Type B pancreatic cell (in vitro differentiated cells): ENCODE data around the gene FCHSD2. TPM values are rescaled to one million over a fixed set of nuclear protein-coding genes. Genes with fewer than 3 reads are reported as not detected.

Experiments
- DNase-seq: peaks from one replicate; pipeline ENCODE4 v3.0.0; 2021; ENCODE audit warnings: mixed read lengths; ENCODE audit not compliant: unreplicated experiment; ENCODE audit errors: extremely low spot score
- H3K27ac Mint-ChIP-seq: 2 replicates; pipeline ENCODE4 v1.8.0; 2021; ENCODE audit warnings: mild to moderate bottlenecking, mixed read lengths
- H3K27me3 Mint-ChIP-seq: 2 replicates; pipeline ENCODE4 v1.8.0; 2021; ENCODE audit warnings: mixed read lengths
- H3K36me3 Mint-ChIP-seq: 2 replicates; pipeline ENCODE4 v1.8.0; 2021; ENCODE audit warnings: mixed read lengths
- H3K4me1 Mint-ChIP-seq: one replicate; pipeline ENCODE4 v1.8.0; 2021; ENCODE audit warnings: mixed read lengths; ENCODE audit not compliant: unreplicated experiment
- H3K4me3 Mint-ChIP-seq: 2 replicates; pipeline ENCODE4 v1.8.0; 2021; ENCODE audit warnings: mild to moderate bottlenecking, mixed read lengths
- H3K9me3 Mint-ChIP-seq: 2 replicates; pipeline ENCODE4 v1.8.0; 2021; ENCODE audit warnings: mixed read lengths
- total RNA-seq: library from RNA; stranded (reverse); gene quantifications from 2 replicates; pipeline ENCODE4 v1.2.1, GENCODE V29; 2021; ENCODE audit warnings: low replicate concordance
- TF ChIP-seq, protein P1 (sequence below): fragments of 200-600 bp; sonication (generic); conservative IDR thresholded peaks from 2 replicates; pipeline ENCODE4 v1.5.0; 2021; ENCODE audit warnings: antibody characterized with exemption, mild to moderate bottlenecking

Gene FCHSD2
- total RNA-seq, 1 donor from 2014 or later, result 30.8 TPM

DNA sequence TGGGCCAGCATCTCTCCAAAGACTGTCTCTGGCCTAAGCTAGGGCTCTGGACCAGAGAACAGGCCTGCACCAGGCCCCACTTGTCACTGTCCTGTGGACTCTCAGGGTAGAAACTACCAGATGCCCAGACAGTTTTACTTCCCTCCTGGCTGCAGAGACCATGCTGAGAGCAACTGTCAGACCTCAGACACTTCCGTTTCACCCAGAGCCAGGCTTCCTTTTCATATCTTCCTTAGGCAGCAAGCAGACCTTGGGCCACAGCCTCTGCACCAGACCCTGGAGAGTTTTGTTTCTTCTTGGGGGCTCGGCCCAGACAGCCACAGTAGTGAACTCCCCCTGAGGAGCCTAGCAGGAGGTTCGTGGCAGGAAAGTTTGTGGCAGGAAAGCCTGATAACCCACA is 12.1 kb upstream of the FCHSD2 start:
- Mint-ChIP-seq H3K27me3 (no peaks in the 10 kb centered on the region), H3K36me3 (no peaks in the 10 kb centered on the region), H3K4me3 (no peak overlapping the region), H3K4me1 (peaks cover 32% of the 10 kb centered on the region), H3K27ac (no peak overlapping the region), H3K9me3 (no peaks in the 10 kb centered on the region)
- no peak for DNase-seq
- TF ChIP-seq, protein P1, sequence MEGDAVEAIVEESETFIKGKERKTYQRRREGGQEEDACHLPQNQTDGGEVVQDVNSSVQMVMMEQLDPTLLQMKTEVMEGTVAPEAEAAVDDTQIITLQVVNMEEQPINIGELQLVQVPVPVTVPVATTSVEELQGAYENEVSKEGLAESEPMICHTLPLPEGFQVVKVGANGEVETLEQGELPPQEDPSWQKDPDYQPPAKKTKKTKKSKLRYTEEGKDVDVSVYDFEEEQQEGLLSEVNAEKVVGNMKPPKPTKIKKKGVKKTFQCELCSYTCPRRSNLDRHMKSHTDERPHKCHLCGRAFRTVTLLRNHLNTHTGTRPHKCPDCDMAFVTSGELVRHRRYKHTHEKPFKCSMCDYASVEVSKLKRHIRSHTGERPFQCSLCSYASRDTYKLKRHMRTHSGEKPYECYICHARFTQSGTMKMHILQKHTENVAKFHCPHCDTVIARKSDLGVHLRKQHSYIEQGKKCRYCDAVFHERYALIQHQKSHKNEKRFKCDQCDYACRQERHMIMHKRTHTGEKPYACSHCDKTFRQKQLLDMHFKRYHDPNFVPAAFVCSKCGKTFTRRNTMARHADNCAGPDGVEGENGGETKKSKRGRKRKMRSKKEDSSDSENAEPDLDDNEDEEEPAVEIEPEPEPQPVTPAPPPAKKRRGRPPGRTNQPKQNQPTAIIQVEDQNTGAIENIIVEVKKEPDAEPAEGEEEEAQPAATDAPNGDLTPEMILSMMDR, result no peak

DNA sequence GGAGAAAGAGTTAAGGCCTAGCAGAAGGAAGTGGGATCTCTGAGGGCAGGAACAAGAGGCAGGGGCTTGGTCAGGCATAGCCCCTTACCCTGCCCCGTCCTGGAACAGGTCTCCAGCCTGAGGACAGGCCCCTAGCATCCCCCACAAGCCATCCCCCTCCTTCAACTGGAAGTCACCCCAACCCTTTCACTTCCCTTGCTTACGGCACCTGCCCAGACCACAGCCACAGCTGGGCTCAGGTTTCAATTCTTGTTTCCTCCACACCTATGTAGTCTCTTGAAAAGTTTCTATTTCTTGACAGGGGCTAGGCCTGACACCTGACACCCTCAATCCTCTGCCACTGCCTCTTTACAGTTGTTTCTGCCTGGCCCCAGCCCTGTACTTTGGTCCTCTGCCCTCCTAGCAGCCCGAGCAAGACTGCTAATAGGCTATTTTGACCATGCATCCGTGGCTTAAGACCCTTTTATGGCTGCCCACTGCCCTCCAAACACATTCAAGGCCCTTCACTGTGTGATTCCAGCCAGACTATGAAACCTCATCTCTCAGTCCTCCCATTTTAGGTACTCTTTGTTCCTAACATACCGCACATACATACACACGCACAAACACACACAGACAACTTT is 10.9 kb upstream of the FCHSD2 start:
- H3K4me3 Mint-ChIP-seq, result no peak overlapping the region
- DNase-seq, result no peak
- no peaks in the 10 kb centered on the region for H3K27me3 Mint-ChIP-seq
- H3K36me3 Mint-ChIP-seq, result no peaks in the 10 kb centered on the region
- H3K9me3 Mint-ChIP-seq, result no peaks in the 10 kb centered on the region
- H3K27ac Mint-ChIP-seq, result peak overlapping the region; percentile 83
- peaks cover 22% of the 10 kb centered on the region for H3K4me1 Mint-ChIP-seq
- TF ChIP-seq, protein P1, result no peak

DNA sequence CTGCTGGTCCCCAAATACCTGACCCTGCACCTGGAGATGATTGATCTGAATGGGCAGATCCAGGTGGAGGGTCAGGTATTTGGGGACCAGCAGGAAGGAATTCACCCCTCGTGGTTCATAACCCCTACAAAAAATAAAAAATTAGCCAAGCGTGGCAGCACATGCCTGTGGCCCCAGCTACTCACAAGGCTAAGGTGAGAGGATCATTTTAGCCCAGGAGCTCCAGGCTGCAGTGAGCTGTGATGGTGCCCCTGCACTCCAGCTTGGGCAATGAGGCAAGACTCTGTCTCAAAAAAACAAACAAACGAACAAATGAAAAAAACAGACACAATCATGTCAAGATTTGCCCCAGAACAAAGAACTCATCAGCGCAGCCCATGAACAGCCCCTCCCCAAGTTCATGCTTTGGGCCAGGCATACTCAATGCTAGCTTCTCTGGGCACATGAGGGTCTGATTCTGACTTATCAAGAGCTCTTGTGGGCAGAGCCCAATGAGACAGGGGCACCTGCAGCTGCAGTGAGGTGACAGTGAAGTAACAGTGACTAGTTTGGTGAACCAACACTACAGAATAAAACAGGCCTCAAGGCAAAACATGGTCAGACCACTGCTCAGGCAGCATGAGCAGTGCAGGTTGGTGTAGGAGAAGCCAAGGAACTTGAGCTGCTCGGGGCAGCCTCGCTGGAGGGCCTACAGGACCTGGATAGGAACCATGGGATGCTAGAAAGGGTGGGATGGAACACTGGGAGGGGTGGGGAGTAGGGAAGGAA is 10.2 kb upstream of the FCHSD2 start:
- H3K9me3 Mint-ChIP-seq, result no peaks in the 10 kb centered on the region
- TF ChIP-seq, protein P1, result no peak
- no peaks in the 10 kb centered on the region for H3K36me3 Mint-ChIP-seq
- H3K27me3 Mint-ChIP-seq, result no peaks in the 10 kb centered on the region
- H3K4me3 Mint-ChIP-seq, result no peak overlapping the region
- peaks cover 18% of the 10 kb centered on the region for H3K4me1 Mint-ChIP-seq
- peak overlapping the region; percentile 83 for H3K27ac Mint-ChIP-seq
- DNase-seq, result no peak

DNA sequence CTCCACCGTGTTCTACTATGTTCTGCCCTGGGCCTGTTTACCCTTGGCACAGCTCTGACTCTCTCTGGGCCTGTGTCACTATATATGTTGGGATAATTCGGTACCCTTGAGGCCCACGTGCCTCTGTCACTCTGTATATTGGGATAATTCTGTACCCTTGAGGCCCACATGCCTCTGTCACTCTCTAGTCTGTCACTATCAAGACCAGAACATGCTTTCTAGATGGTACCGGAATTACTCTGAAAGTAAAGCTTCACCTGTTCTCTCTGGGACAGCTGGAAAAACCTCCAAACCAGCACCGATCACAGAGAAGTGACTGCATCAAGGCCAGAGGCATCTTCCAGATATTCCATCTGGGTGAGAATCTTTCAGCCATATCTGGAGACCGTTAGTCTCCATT is 9.3 kb upstream of the FCHSD2 start:
- Mint-ChIP-seq H3K4me1 (peaks cover 16% of the 10 kb centered on the region), H3K27ac (no peak overlapping the region), H3K4me3 (no peak overlapping the region), H3K27me3 (no peaks in the 10 kb centered on the region), H3K9me3 (no peaks in the 10 kb centered on the region), H3K36me3 (no peaks in the 10 kb centered on the region)
- no peak for DNase-seq
- TF ChIP-seq, protein P1, result no peak

DNA sequence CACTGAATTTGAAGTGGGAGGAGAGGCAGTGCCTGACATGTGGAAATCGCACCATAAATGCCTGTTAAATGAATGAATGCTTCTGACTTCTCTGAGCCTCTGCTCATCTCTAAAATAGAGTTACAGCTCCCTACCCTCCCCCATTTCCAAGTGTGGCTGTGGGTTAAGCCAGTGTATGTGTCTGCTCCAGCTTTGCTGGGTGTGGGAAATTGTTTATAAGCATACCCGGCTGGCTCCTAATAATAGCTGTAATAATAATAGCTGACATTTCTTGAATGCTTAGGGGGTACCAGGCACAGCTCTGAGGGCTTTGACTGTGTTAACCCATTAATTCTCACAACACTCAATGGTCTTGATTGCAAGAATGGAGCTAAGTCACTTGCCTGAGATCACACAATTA is 7.0 kb upstream of the FCHSD2 start:
- H3K4me1 Mint-ChIP-seq, result peaks cover 15% of the 10 kb centered on the region

More for the DNA sequence above, 7.0 kb upstream of the FCHSD2 start:
- H3K9me3 Mint-ChIP-seq, result no peaks in the 10 kb centered on the region
- TF ChIP-seq, protein P1, result no peak
- no peak for DNase-seq
- H3K36me3 Mint-ChIP-seq, result no peaks in the 10 kb centered on the region
- no peaks in the 10 kb centered on the region for H3K27me3 Mint-ChIP-seq
- no peak overlapping the region for H3K4me3 Mint-ChIP-seq
- no peak overlapping the region for H3K27ac Mint-ChIP-seq
